Kidney (tissue), 14 donors: ENCODE measurements around the gene MAVS. TPM values are rescaled to one million over a fixed set of nuclear protein-coding genes. Genes with fewer than 3 reads are reported as not detected.
A peak's percentile ranks its signal among the peaks of the same experiment; 100 is the strongest.

Source experiments
- DNase-seq, 5 donors: peaks; one replicate each; pipeline ENCODE4 v3.0.0-alpha.2; 2013 to 2020
- FAIRE-seq: peaks from 2 replicates; lab custom pipeline; 2012; peaks lifted over from hg19 to GRCh38; lab: Jason Lieb, UNC
- H3K27ac ChIP-seq, 2 donors: one replicate each; pipeline ENCODE4 v1.7.0; 2013; ENCODE audit warnings: low read depth in 2 of 2, low read length in 2 of 2, inconsistent platforms in 1 of 2
- H3K27me3 ChIP-seq: one replicate; pipeline ENCODE4 v1.7.1; 2013; ENCODE audit warnings: low read length, inconsistent platforms; ENCODE audit not compliant: control insufficient read depth, insufficient read depth
- H3K36me3 ChIP-seq, 3 donors: one replicate each; pipeline versions ENCODE4 v1.7.0 to v1.7.1; 2013; ENCODE audit warnings: low read length in 3 of 3, control low read depth in 1 of 3, inconsistent platforms in 1 of 3; ENCODE audit not compliant: insufficient read depth in 3 of 3, control insufficient read depth in 2 of 3
- H3K4me1 ChIP-seq, 3 donors: one replicate each; pipeline versions ENCODE4 v1.7.0 to v1.7.1; 2013; ENCODE audit warnings: low read length in 3 of 3, inconsistent platforms in 1 of 3, low read depth in 1 of 3; ENCODE audit not compliant: control insufficient read depth in 2 of 3, insufficient read depth in 2 of 3
- H3K4me3 ChIP-seq, 3 donors: one replicate each; pipeline versions ENCODE4 v1.7.0 to v1.8.1; 2013; ENCODE audit warnings: low read length in 3 of 3, control low read depth in 1 of 3, inconsistent platforms in 1 of 3
- H3K9ac ChIP-seq, 3 donors: one replicate each; pipeline versions ENCODE4 v1.7.0 to v1.7.1; 2013; ENCODE audit warnings: low read length in 3 of 3, control low read depth in 1 of 3, inconsistent platforms in 1 of 3
- H3K9me3 ChIP-seq, 3 donors: one replicate each; pipeline versions ENCODE4 v1.7.0 to v1.7.1; 2013; ENCODE audit warnings: low read length in 3 of 3, control low read depth in 1 of 3, inconsistent platforms in 1 of 3; ENCODE audit not compliant: control insufficient read depth in 2 of 3, insufficient read depth in 1 of 3
- intact Hi-C: fragments of 100-400 bp; cut with DNase I; formaldehyde crosslinking; loops from one replicate; pipeline ENCODE4 v1.11.1; 2022
- polyA plus RNA-seq: library from polyadenylated mRNA; stranded (reverse); fragments of 350-450 nt; fragmentation: Illumina TruSeq; extraction: RNeasy Lipid Tissue Mini Kit (QIAGEN cat#74804); gene quantifications from one replicate; pipeline ENCODE4 v1.2.3, GENCODE V29; 2014; ENCODE audit warnings: low read depth, low replicate concordance; ENCODE audit not compliant: insufficient read depth
- total RNA-seq: library from RNA; stranded (reverse); fragmentation: NEBNext Ultra II Directional; extraction: Animal tissue kit (Norgen Biotek cat#: 25700); gene quantifications from one replicate; pipeline ENCODE4 v1.2.1, GENCODE V29; 2021
- TF ChIP-seq, protein P1 (sequence below): IDR thresholded peaks from 3 replicates; pipeline ENCODE4 v1.5.1; 2012; ENCODE audit warnings: mild to moderate bottlenecking, moderate library complexity, borderline replicate concordance; ENCODE audit not compliant: insufficient read depth; ENCODE audit errors: extremely low read depth
- donor health status: control.
- donor health status: control.
- donor health status: control.
- donor health status: control.
- donor health status: control.
- donor health status: DM: yes; HTN: yes; CAD: no.
- donor health status: Normal renal cell carcinoma (clear cell type).

Gene MAVS
- total and polyA plus RNA-seq, 2 donors from 2014 or later, result 10.0 to 46.8 TPM

DNA sequence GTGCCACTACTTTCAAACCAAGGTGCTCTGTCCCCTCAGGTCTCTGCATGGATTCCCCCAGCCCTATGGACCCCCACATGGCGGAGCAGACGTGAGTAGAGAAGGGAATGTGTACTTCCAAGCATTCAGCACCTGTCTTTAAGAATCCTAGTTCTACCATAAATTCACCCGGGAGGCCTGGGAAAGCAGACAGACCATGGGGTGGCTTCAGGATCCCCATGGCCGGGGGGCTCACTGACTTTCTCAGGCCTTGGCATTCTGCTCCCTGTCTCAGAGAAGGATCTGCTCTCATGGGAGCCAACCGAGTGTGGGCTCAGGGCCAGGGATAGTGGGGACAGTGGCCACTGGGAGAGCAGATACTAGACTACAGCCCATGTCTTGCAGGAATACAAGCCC lies 48.3 kb upstream of the MAVS start:
- no peak overlapping the region for H3K4me3 ChIP-seq
- H3K27me3 ChIP-seq, result no peaks in the 10 kb centered on the region
- peaks cover 0 to 6% (median 0%) of the 10 kb centered on the region in 3 donors for H3K36me3 ChIP-seq
- FAIRE-seq (no peak), DNase-seq (peak in 1 of 5 donors; percentile 39)
- intact Hi-C loops, result no loop called here
- TF ChIP-seq, protein P1, sequence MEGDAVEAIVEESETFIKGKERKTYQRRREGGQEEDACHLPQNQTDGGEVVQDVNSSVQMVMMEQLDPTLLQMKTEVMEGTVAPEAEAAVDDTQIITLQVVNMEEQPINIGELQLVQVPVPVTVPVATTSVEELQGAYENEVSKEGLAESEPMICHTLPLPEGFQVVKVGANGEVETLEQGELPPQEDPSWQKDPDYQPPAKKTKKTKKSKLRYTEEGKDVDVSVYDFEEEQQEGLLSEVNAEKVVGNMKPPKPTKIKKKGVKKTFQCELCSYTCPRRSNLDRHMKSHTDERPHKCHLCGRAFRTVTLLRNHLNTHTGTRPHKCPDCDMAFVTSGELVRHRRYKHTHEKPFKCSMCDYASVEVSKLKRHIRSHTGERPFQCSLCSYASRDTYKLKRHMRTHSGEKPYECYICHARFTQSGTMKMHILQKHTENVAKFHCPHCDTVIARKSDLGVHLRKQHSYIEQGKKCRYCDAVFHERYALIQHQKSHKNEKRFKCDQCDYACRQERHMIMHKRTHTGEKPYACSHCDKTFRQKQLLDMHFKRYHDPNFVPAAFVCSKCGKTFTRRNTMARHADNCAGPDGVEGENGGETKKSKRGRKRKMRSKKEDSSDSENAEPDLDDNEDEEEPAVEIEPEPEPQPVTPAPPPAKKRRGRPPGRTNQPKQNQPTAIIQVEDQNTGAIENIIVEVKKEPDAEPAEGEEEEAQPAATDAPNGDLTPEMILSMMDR, result no peak
- no peak overlapping the region for H3K9ac ChIP-seq
- H3K9me3 ChIP-seq, result no peaks in the 10 kb centered on the region
- peaks cover 0 to 16% (median 3%) of the 10 kb centered on the region in 3 donors for H3K4me1 ChIP-seq
- no peak overlapping the region for H3K27ac ChIP-seq

DNA sequence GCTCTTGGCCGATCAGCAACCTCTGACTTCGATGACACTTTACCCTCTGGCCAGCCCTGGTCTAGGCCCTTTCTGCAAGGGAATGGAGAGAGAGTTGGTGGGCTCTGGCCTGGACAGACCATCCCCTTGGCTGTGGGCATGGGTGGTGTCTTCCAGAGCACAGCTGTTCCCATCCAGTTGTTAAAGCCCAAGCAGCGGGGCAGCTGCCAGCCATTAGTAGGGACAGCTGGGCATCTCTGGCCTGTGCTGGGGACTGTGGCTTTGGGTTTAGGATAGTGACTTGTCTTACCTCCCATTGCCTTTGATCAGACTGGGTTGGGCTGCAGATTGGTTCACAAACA lies 47.8 kb upstream of the MAVS start:
- no peaks in the 10 kb centered on the region for H3K27me3 ChIP-seq
- H3K4me1 ChIP-seq, result peaks cover 0 to 16% (median 3%) of the 10 kb centered on the region in 3 donors
- peaks cover 0 to 8% (median 0%) of the 10 kb centered on the region in 3 donors for H3K36me3 ChIP-seq

GRCh38 chr20:3800256-3800877 lies 46.3 kb upstream of the MAVS start:
- Histone ChIP-seq H3K27ac (no peak overlapping the region), H3K36me3 (peaks cover 0 to 8% (median 0%) of the 10 kb centered on the region in 3 donors), H3K4me3 (no peak overlapping the region), H3K9ac (no peak overlapping the region), H3K4me1 (peaks cover 0 to 16% (median 3%) of the 10 kb centered on the region in 3 donors), H3K27me3 (no peaks in the 10 kb centered on the region), H3K9me3 (no peaks in the 10 kb centered on the region)
- FAIRE-seq, result no peak
- intact Hi-C loops, result no loop called here
- TF ChIP-seq, protein P1, result no peak
- DNase-seq, result peak in 1 of 5 donors; percentile 63

More for the DNA sequence above, 47.8 kb upstream of the MAVS start:
- Histone ChIP-seq H3K9me3 (no peaks in the 10 kb centered on the region), H3K27ac (no peak overlapping the region), H3K4me3 (no peak overlapping the region), H3K9ac (no peak overlapping the region)
- DNase-seq, result peak in 1 of 5 donors; percentile 29
- FAIRE-seq, result no peak
- intact Hi-C loops, result no loop called here
- TF ChIP-seq, protein P1, result no peak
